ENCODE measurements around the gene RPS3. TPM values are rescaled to one million over a fixed set of nuclear protein-coding genes. Genes with fewer than 3 reads are reported as not detected.
"Not testable (repeated sequence)": the region's sequence is repeated elsewhere in the genome, so short reads cannot be mapped to it uniquely, and the experiment has no call there.

Gene RPS3
- total RNA-seq, 1 donor from 2014 or later, result 2,822 TPM

GRCh38 chr11:75366826-75367225 lies 32.5 kb upstream of the RPS3 start:
- H3K9me3 Mint-ChIP-seq; H3K27ac Mint-ChIP-seq; intact Hi-C loops (cut with micrococcal nuclease); H3K27me3 Mint-ChIP-seq (ENCODE audit: insufficient read depth); H3K36me3 Mint-ChIP-seq (ENCODE audit: low read depth); DNase-seq (ENCODE audit: low spot score); H3K4me3 Mint-ChIP-seq: not testable (repeated sequence)
- peaks cover 15% of the 10 kb centered on the region for H3K4me1 Mint-ChIP-seq (ENCODE audit: low read depth)

- Mint-ChIP-seq H3K36me3 (ENCODE audit: low read depth) (no peaks in the 10 kb centered on the region), H3K27ac (no peak overlapping the region), H3K4me3 (peak overlapping the region; percentile 63), H3K27me3 (ENCODE audit: insufficient read depth) (peaks cover under 1% of the 10 kb centered on the region), H3K4me1 (ENCODE audit: low read depth) (peaks cover 15% of the 10 kb centered on the region), H3K9me3 (no peaks in the 10 kb centered on the region)
- DNase-seq (ENCODE audit: low spot score), result no peak
- intact Hi-C loops (cut with micrococcal nuclease), result no loop called here
Measured at GRCh38 chr11:75369560-75370255, 29.6 kb upstream of the RPS3 start.

- DNase-seq (ENCODE audit: low spot score), result no peak
- H3K4me1 Mint-ChIP-seq (ENCODE audit: low read depth), result peaks cover 15% of the 10 kb centered on the region
- H3K9me3 Mint-ChIP-seq, result no peaks in the 10 kb centered on the region
- H3K27me3 Mint-ChIP-seq (ENCODE audit: insufficient read depth), result no peaks in the 10 kb centered on the region
- intact Hi-C loops (cut with micrococcal nuclease), result no loop called here
- H3K4me3 Mint-ChIP-seq, result no peak overlapping the region
- no peak overlapping the region for H3K27ac Mint-ChIP-seq
- no peaks in the 10 kb centered on the region for H3K36me3 Mint-ChIP-seq (ENCODE audit: low read depth)
Measured at GRCh38 chr11:75371949-75372876, 27.1 kb upstream of the RPS3 start.

- Mint-ChIP-seq H3K9me3 (no peaks in the 10 kb centered on the region), H3K4me1 (ENCODE audit: low read depth) (peaks cover 15% of the 10 kb centered on the region), H3K36me3 (ENCODE audit: low read depth) (no peaks in the 10 kb centered on the region), H3K27me3 (ENCODE audit: insufficient read depth) (no peaks in the 10 kb centered on the region), H3K27ac (no peak overlapping the region), H3K4me3 (no peak overlapping the region)
- intact Hi-C loops (cut with micrococcal nuclease), result no loop called here
- no peak for DNase-seq (ENCODE audit: low spot score)
Measured at GRCh38 chr11:75373201-75373600, 26.1 kb upstream of the RPS3 start.

DNA sequence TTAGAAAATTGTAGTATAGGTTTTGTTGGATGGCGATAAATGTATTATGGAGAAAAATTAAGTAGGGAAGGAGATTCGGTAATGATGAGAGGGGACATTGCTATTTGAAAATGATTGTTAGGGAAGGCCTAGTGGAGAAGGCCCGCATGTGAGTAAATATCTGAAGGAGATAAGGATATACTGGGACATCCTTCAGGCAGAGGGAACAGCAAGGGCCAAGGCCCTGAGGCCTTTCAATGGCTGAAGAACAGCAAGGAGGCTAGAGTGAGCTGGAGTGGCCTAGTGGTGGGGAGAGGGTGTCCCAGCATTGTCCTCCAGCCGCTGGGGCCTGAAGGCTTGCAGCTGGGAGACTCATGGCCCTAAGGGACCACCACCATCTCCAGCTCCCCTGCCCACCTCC lies 24.7 kb upstream of the RPS3 start:
- Mint-ChIP-seq H3K27ac (no peak overlapping the region), H3K9me3 (no peaks in the 10 kb centered on the region), H3K4me3 (no peak overlapping the region), H3K27me3 (ENCODE audit: insufficient read depth) (no peaks in the 10 kb centered on the region), H3K4me1 (ENCODE audit: low read depth) (peaks cover 5% of the 10 kb centered on the region), H3K36me3 (ENCODE audit: low read depth) (no peaks in the 10 kb centered on the region)
- no peak for DNase-seq (ENCODE audit: low spot score)
- intact Hi-C loops (cut with micrococcal nuclease), result no loop called here

DNA sequence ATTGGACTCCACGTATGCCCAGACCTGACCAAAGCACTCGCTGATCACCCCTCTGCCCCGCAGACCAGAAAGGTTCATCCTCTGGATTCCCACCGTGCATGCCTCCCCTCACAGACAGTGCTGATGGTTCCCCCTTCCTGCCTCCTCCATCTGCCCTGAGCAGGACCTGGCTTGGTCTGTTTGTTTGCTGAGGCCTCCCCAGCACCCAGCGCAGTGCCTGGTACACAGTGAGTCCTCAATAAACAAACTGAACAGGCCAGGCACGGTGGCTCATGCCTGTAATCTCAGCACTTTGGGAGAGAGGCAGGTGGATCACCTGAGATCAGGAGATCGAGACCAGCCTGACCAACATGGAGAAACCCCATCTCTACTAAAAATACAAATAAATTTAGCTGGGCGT lies 23.7 kb upstream of the RPS3 start:
- intact Hi-C loops (cut with micrococcal nuclease), result no loop called here
- H3K36me3 Mint-ChIP-seq (ENCODE audit: low read depth), result no peaks in the 10 kb centered on the region

DNA sequence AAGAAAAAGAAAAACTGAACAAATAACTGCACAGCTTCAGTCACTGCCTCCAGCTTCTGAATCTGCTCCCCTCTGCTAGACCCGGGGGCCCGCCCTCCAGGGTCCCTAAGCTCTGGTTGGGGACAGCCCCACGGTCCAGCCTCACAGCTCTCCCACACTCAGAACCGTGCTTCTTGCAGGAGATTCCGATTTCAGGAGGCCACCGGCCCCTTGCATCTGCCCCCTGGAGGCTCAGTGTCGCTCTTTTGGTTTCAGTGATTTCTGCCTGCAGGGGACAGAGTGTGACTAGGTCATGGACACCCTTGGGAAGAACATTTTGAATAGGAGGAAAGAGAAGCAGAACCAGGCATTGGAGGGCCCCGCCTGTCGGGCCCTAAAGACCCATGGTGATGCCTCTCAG lies 23.1 kb upstream of the RPS3 start:
- no peak for DNase-seq (ENCODE audit: low spot score)
- Mint-ChIP-seq H3K4me1 (ENCODE audit: low read depth) (peaks cover 4% of the 10 kb centered on the region), H3K9me3 (no peaks in the 10 kb centered on the region), H3K27ac (no peak overlapping the region), H3K36me3 (ENCODE audit: low read depth) (no peaks in the 10 kb centered on the region), H3K4me3 (no peak overlapping the region), H3K27me3 (ENCODE audit: insufficient read depth) (no peaks in the 10 kb centered on the region)
- intact Hi-C loops (cut with micrococcal nuclease), result no loop called here

More for the DNA sequence above, 23.7 kb upstream of the RPS3 start:
- peaks cover under 1% of the 10 kb centered on the region for H3K4me1 Mint-ChIP-seq (ENCODE audit: low read depth)
- no peak overlapping the region for H3K27ac Mint-ChIP-seq
- no peaks in the 10 kb centered on the region for H3K9me3 Mint-ChIP-seq
- DNase-seq (ENCODE audit: low spot score), result no peak
- H3K4me3 Mint-ChIP-seq, result no peak overlapping the region
- no peaks in the 10 kb centered on the region for H3K27me3 Mint-ChIP-seq (ENCODE audit: insufficient read depth)

- H3K27ac Mint-ChIP-seq; H3K27me3 Mint-ChIP-seq (ENCODE audit: insufficient read depth); H3K4me3 Mint-ChIP-seq; DNase-seq (ENCODE audit: low spot score); H3K9me3 Mint-ChIP-seq; intact Hi-C loops (cut with micrococcal nuclease); H3K36me3 Mint-ChIP-seq (ENCODE audit: low read depth): not testable (repeated sequence)
- peaks cover 12% of the 10 kb centered on the region for H3K4me1 Mint-ChIP-seq (ENCODE audit: low read depth)
Measured at GRCh38 chr11:75378776-75379175, 20.5 kb upstream of the RPS3 start.

GRCh38 chr11:75380245-75380644 lies 19.1 kb upstream of the RPS3 start:
- H3K27me3 Mint-ChIP-seq (ENCODE audit: insufficient read depth), result peaks cover 2% of the 10 kb centered on the region
- DNase-seq (ENCODE audit: low spot score), result no peak
- no peaks in the 10 kb centered on the region for H3K9me3 Mint-ChIP-seq
- intact Hi-C loops (cut with micrococcal nuclease), result no loop called here
- no peak overlapping the region for H3K27ac Mint-ChIP-seq
- peaks cover 21% of the 10 kb centered on the region for H3K4me1 Mint-ChIP-seq (ENCODE audit: low read depth)
- H3K4me3 Mint-ChIP-seq, result no peak overlapping the region
- H3K36me3 Mint-ChIP-seq (ENCODE audit: low read depth), result no peaks in the 10 kb centered on the region

DNA sequence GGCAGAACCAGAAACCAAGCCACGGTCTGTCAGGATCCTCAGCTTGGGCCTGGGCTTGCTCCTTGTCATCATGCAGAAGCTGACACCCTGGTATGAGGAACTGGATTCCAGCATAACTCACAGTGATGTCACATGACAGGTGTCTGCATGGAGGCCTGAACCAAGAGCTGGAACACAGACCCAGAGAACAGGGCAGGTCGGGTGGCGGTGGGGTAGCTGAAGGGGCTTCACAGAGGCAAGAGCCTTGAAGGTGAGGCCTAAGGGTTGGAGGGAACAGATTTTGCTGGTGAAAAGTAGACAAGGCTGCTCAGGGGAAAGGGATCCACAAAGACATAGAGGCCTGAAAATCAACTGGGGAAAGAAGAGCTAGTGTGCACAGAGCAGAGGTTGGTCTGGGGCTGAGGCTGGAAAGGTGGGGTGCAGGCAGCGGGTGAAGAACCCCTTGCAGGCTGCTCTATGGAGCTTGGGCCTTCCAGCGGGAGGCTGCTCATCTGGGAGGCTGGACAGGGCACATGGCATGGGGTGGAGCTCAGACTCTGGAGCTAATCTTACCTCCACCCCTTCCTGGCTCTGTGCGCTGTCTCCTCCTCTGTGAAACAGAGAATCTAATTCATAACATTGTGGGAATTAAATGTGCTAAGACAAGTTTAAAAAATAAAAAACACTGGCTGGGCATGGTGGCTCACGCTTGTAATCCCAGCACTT lies 18.4 kb upstream of the RPS3 start:
- Mint-ChIP-seq H3K27me3 (ENCODE audit: insufficient read depth) (peaks cover 2% of the 10 kb centered on the region), H3K36me3 (ENCODE audit: low read depth) (no peaks in the 10 kb centered on the region), H3K27ac (no peak overlapping the region), H3K9me3 (no peaks in the 10 kb centered on the region), H3K4me3 (no peak overlapping the region), H3K4me1 (ENCODE audit: low read depth) (peaks cover 21% of the 10 kb centered on the region)
- DNase-seq (ENCODE audit: low spot score), result no peak
- intact Hi-C loops (cut with micrococcal nuclease), result no loop called here

GRCh38 chr11:75383246-75383645 lies 16.1 kb upstream of the RPS3 start:
- H3K27ac Mint-ChIP-seq, result peak overlapping the region; percentile 29
- H3K27me3 Mint-ChIP-seq (ENCODE audit: insufficient read depth), result peaks cover 11% of the 10 kb centered on the region
- intact Hi-C loops (cut with micrococcal nuclease), result no loop called here

DNA sequence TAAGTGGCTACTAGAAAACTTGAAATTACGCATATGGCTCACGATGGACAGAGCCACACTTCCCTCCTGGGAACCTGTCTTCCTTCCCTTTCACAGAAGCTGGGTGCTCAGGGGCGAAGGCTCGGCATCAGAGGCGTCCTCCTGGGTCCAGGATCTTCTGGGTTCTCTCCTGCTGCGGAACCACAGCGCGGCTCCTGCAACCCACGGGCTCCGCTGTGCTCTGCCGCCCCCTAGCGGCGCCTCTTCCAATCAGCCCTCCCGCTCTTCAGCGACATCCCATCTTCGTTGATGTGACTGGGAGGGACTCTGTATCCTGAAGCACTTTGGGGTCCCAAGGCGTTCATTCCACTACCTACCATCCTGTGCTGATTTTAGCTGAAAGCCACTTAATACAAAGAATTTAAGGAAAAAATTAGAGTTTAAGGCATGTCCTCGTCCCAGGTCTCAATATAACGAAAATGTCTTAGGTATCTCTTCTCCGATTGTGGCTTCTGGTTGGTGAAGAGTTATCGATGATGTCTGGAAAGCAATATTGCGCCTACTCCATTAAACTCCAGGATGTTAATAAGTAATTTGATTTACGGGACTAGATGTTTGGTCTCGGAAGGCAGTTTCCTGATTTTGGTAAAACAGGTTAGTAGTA lies 14.8 kb upstream of the RPS3 start:
- Mint-ChIP-seq H3K27ac (no peak overlapping the region), H3K9me3 (no peaks in the 10 kb centered on the region), H3K27me3 (ENCODE audit: insufficient read depth) (peaks cover 11% of the 10 kb centered on the region), H3K36me3 (ENCODE audit: low read depth) (no peaks in the 10 kb centered on the region), H3K4me1 (ENCODE audit: low read depth) (peaks cover 21% of the 10 kb centered on the region), H3K4me3 (no peak overlapping the region)
- intact Hi-C loops (cut with micrococcal nuclease), result loop anchor here (1.0 to 5.0 kb wide), 3 partner anchors 56 to 242 kb away; no protein-coding TSS in a partner anchor
- peak; percentile 70 for DNase-seq (ENCODE audit: low spot score)

More at GRCh38 chr11:75383246-75383645, 16.1 kb upstream of the RPS3 start:
- DNase-seq (ENCODE audit: low spot score), result peak; percentile 15
- no peak overlapping the region for H3K4me3 Mint-ChIP-seq
- no peaks in the 10 kb centered on the region for H3K9me3 Mint-ChIP-seq
- no peaks in the 10 kb centered on the region for H3K36me3 Mint-ChIP-seq (ENCODE audit: low read depth)
- peaks cover 21% of the 10 kb centered on the region for H3K4me1 Mint-ChIP-seq (ENCODE audit: low read depth)

Measured in activated T-helper 1 cell treated with anti-CD3 and anti-CD28 coated beads, Interleukin-12 subunit alpha, Interleukin-12 subunit beta, Interleukin-2, Interleukin-4 antibody, amounts not matched to agents 30 ng/mL and 10 ng/mL and 1 ng/mL, durations not matched to agents 14 hours and 24 hours and 36 hours (primary cell).